ENCODE measurements around the gene SAFB.

- TF ChIP-seq CTCF (IDR thresholded peaks at IDR 0.05) = no peak
- no peak for TF ChIP-seq EP300 (IDR thresholded peaks at IDR 0.05)
- no peak for TF ChIP-seq POLR2AphosphoS5 (IDR thresholded peaks at IDR 0.05)
- no peak for TF ChIP-seq POLR2A (IDR thresholded peaks at IDR 0.05)
Observed at GRCh38 chr19:5674714-5675113, 51.8 kb downstream of the SAFB start.

Measured in gastroesophageal sphincter (tissue), 3 donors.